ENCODE measurements around the gene AURKA. TPM values are rescaled to one million over a fixed set of nuclear protein-coding genes. Genes with fewer than 3 reads are reported as not detected.
"Not testable (repeated sequence)": the region's sequence is repeated elsewhere in the genome, so short reads cannot be mapped to it uniquely, and the experiment has no call there.

Gene AURKA
- total RNA-seq, 2 donors from 2014 or later, result 0.41 TPM; not detected in 1

GRCh38 chr20:56348305-56348693 is 43.7 kb downstream of the AURKA start:
- Histone ChIP-seq H3K4me3 (no peak overlapping the region), H3K36me3 (no peaks in the 10 kb centered on the region), H3K27ac (no peak overlapping the region), H3K9me3 (no peaks in the 10 kb centered on the region), H3K4me1 (ENCODE audit: control insufficient read depth in 1 of 2, low read depth in 2 of 2) (no peaks in the 10 kb centered on the region), H3K27me3 (replicated peaks; ENCODE audit: insufficient read depth) (no peaks in the 10 kb centered on the region)
- DNase-seq (ENCODE audit: low spot score) (no peak), ATAC-seq (ENCODE audit: insufficient number of reproducible peaks, low FRiP score, low read depth) (no peak)
- no peak for TF ChIP-seq CTCF (IDR thresholded peaks at IDR 0.05)

GRCh38 chr20:56347628-56348304 is 44.2 kb downstream of the AURKA start:
- no peaks in the 10 kb centered on the region for H3K4me1 ChIP-seq (ENCODE audit: control insufficient read depth in 1 of 2, low read depth in 2 of 2)
- no peak for TF ChIP-seq CTCF (IDR thresholded peaks at IDR 0.05)
- DNase-seq (ENCODE audit: low spot score) (no peak), ATAC-seq (ENCODE audit: insufficient number of reproducible peaks, low FRiP score, low read depth) (no peak)
- H3K27ac ChIP-seq, result no peak overlapping the region
- H3K9me3 ChIP-seq, result no peaks in the 10 kb centered on the region
- no peaks in the 10 kb centered on the region for H3K36me3 ChIP-seq
- H3K27me3 ChIP-seq (replicated peaks; ENCODE audit: insufficient read depth), result no peaks in the 10 kb centered on the region
- H3K4me3 ChIP-seq, result no peak overlapping the region

GRCh38 chr20:56345911-56346310 is 46.1 kb downstream of the AURKA start:
- H3K9me3 ChIP-seq, result no peaks in the 10 kb centered on the region
- ATAC-seq (ENCODE audit: insufficient number of reproducible peaks, low FRiP score, low read depth) (no peak), DNase-seq (ENCODE audit: low spot score) (no peak)
- no peak for TF ChIP-seq CTCF (IDR thresholded peaks at IDR 0.05)
- no peaks in the 10 kb centered on the region for H3K27me3 ChIP-seq (replicated peaks; ENCODE audit: insufficient read depth)
- no peak overlapping the region for H3K27ac ChIP-seq
- H3K4me3 ChIP-seq, result no peak overlapping the region
- no peaks in the 10 kb centered on the region for H3K36me3 ChIP-seq
- no peaks in the 10 kb centered on the region for H3K4me1 ChIP-seq (ENCODE audit: control insufficient read depth in 1 of 2, low read depth in 2 of 2)

GRCh38 chr20:56343861-56344381 is 48.1 kb downstream of the AURKA start:
- DNase-seq (ENCODE audit: low spot score) (no peak), ATAC-seq (ENCODE audit: insufficient number of reproducible peaks, low FRiP score, low read depth) (no peak)
- H3K9me3 ChIP-seq, result no peaks in the 10 kb centered on the region
- no peaks in the 10 kb centered on the region for H3K27me3 ChIP-seq (replicated peaks; ENCODE audit: insufficient read depth)
- H3K4me3 ChIP-seq, result no peak overlapping the region
- H3K27ac ChIP-seq, result no peak overlapping the region
- no peak for TF ChIP-seq CTCF (IDR thresholded peaks at IDR 0.05)
- H3K36me3 ChIP-seq, result no peaks in the 10 kb centered on the region
- H3K4me1 ChIP-seq (ENCODE audit: control insufficient read depth in 1 of 2, low read depth in 2 of 2), result no peaks in the 10 kb centered on the region

GRCh38 chr20:56342783-56343182 is 49.2 kb downstream of the AURKA start:
- TF ChIP-seq CTCF (IDR thresholded peaks at IDR 0.05), result no peak
- DNase-seq (ENCODE audit: low spot score), result no peak
- Histone ChIP-seq H3K27me3 (replicated peaks; ENCODE audit: insufficient read depth) (no peaks in the 10 kb centered on the region), H3K4me3 (no peak overlapping the region), H3K36me3 (no peaks in the 10 kb centered on the region), H3K9me3 (no peaks in the 10 kb centered on the region), H3K27ac (no peak overlapping the region), H3K4me1 (ENCODE audit: control insufficient read depth in 1 of 2, low read depth in 2 of 2) (no peaks in the 10 kb centered on the region)
- no peak for ATAC-seq (ENCODE audit: insufficient number of reproducible peaks, low FRiP score, low read depth)

- not testable (repeated sequence) for ATAC-seq (ENCODE audit: insufficient number of reproducible peaks, low FRiP score, low read depth); H3K27ac ChIP-seq; H3K36me3 ChIP-seq; H3K27me3 ChIP-seq (replicated peaks; ENCODE audit: insufficient read depth); H3K4me3 ChIP-seq; H3K9me3 ChIP-seq; H3K4me1 ChIP-seq (ENCODE audit: control insufficient read depth in 1 of 2, low read depth in 2 of 2); DNase-seq (ENCODE audit: low spot score)
Measured at GRCh38 chr20:56336709-56337108, 55.3 kb downstream of the AURKA start.
